Stimulated activated memory B cell treated with anti-CD40 and anti-IgM and Interleukin-4, amounts not matched to agents 10 μg/mL and 1 μg/mL and 100 μg/mL, for 72 hours (primary cell): ENCODE data around the gene HSPH1.
"Not testable (repeated sequence)": the region's sequence is repeated elsewhere in the genome, so short reads cannot be mapped to it uniquely, and the experiment has no call there.

Experiments used
- ATAC-seq: fragments of 150-1000 bp; cut with Tn5 transposase; 2 replicates; pipeline ENCODE4 v1.10.0; 2021
- H3K27ac Mint-ChIP-seq: one replicate; pipeline ENCODE4 v1.8.0; 2022; ENCODE audit warnings: mild to moderate bottlenecking, mixed read lengths
- H3K27me3 Mint-ChIP-seq: one replicate; pipeline ENCODE4 v1.8.0; 2022; ENCODE audit warnings: mixed read lengths
- H3K36me3 Mint-ChIP-seq: one replicate; pipeline ENCODE4 v1.8.0; 2022; ENCODE audit warnings: mixed read lengths
- H3K4me1 Mint-ChIP-seq: one replicate; pipeline ENCODE4 v1.8.0; 2022; ENCODE audit warnings: mixed read lengths
- H3K4me3 Mint-ChIP-seq: one replicate; pipeline ENCODE4 v1.8.0; 2022; ENCODE audit warnings: mild to moderate bottlenecking, moderate library complexity, mixed read lengths
- H3K9me3 Mint-ChIP-seq: one replicate; pipeline ENCODE4 v1.8.0; 2022; ENCODE audit warnings: mixed read lengths

Gene HSPH1

DNA sequence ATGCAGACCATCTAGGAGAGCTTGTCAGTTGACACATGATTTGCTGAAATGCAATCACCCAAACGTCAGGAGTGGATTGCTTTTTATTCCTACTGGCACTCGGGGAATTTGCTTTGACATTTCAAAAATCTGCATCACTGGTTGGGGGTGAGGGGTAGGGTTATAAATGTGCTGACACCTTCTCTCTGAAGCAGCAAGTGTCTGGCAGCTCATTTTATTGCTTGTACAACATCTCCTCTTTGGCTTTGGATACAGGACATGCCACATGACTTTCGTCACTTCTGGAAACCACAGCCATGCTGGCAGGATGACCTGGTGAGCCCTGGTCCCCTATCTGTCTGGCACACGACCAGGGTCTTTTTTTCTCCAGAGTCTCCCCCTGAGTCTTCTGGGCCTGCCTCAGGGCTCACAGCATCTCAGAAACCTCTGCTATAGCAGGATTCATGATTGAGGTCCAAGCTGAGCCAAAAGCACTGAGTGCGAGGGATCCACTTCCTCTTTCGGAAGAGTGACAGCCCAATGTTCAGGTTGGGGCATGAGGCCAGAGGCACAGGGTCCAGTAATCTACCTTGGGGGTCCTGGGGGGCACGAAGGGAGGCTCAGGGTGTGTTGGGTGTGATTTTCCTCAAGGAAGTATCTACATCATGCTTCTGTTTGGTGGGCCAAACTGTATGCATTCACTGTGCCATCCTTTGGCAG lies 60.1 kb downstream of the HSPH1 start:
- H3K4me3 Mint-ChIP-seq, result no peak overlapping the region
- H3K27ac Mint-ChIP-seq, result no peak overlapping the region
- H3K27me3 Mint-ChIP-seq, result peaks cover 58% of the 10 kb centered on the region
- H3K9me3 Mint-ChIP-seq, result no peaks in the 10 kb centered on the region
- no peaks in the 10 kb centered on the region for H3K4me1 Mint-ChIP-seq
- no peak for ATAC-seq
- no peaks in the 10 kb centered on the region for H3K36me3 Mint-ChIP-seq

DNA sequence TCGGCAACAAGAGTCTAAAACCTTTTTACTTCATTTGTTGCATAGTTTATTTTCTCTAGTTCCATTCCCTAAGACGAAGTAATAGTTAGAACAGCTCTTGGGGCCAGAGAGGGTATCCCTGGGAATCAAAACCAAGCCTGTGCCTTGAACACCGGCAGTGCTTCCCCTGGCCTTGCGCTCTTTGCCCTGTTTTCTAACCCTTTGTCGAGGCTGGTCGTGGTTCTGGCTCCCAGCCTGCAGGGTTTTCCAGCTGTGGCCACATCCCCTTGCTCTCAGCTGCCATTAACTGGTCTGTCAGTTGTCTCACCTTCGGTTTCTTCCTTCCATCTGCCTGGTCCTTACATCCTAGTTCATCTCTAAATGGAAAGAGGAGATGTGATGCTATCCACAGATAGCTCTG lies 61.0 kb downstream of the HSPH1 start:
- Mint-ChIP-seq H3K4me1 (no peaks in the 10 kb centered on the region), H3K27me3 (peaks cover 59% of the 10 kb centered on the region), H3K36me3 (no peaks in the 10 kb centered on the region), H3K27ac (no peak overlapping the region), H3K4me3 (no peak overlapping the region), H3K9me3 (no peaks in the 10 kb centered on the region)
- no peak for ATAC-seq

DNA sequence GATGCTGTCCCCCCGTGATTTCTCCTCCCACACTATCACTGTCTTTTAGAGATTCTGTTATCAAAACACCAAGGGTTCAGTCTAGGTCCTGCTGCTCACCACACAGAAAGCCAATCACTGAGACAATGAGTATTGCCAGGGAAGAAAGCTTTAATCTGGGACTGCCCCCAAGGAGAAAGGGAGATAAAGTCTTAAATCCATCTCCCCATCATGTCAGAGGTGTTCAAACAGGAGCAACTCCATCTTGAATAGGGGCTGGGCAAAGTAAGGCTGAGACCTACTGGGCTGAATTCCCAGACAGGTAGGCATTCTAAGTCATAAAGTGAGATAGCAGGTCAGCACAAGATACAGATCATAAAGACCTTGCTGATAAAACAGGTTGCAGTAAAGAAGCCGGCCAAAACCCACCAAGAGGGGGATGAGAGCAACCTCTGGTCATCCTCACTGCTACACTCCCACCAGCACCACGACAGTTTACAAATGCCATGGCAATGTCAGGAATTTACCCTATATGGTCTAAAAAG lies 63.7 kb downstream of the HSPH1 start:
- not testable (repeated sequence) for H3K4me3 Mint-ChIP-seq, H3K4me1 Mint-ChIP-seq, ATAC-seq, H3K27ac Mint-ChIP-seq, H3K36me3 Mint-ChIP-seq, H3K9me3 Mint-ChIP-seq
- H3K27me3 Mint-ChIP-seq, result peaks cover 77% of the 10 kb centered on the region

DNA sequence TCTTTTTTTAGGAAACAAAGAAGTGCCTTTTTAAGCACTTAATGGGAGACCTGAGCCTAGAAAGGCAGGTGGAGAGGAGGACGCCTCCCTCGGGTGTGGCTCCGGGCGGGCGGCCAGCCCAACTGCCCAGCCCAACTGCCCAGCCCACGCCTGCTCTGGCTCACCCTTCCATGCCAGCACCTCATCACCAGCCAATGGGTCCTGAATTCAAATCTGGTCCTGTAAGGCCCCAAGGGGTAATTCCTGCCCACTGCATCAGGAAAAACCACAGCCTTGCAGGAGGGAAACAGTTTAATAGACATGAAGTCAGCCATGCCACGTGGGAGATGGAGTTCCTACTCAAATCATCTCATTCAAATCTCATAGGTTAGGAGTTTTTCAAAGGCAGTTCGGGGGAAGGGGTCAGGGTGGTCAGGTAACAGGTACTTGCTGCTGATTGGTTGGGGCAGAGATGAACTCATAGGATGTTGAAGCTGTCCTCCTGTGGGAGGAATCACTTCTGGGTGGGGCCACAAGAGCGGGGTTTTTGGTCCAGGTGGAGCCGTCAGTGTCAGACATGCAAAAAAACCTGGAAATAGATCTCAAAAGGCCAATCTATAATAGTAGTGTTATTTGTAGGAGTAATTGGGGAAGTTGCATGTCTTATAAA lies 64.9 kb downstream of the HSPH1 start:
- H3K4me1 Mint-ChIP-seq, result no peaks in the 10 kb centered on the region
- no peak overlapping the region for H3K27ac Mint-ChIP-seq
- no peaks in the 10 kb centered on the region for H3K9me3 Mint-ChIP-seq
- H3K4me3 Mint-ChIP-seq, result no peak overlapping the region
- no peak for ATAC-seq
- peaks cover 76% of the 10 kb centered on the region for H3K27me3 Mint-ChIP-seq
- no peaks in the 10 kb centered on the region for H3K36me3 Mint-ChIP-seq

DNA sequence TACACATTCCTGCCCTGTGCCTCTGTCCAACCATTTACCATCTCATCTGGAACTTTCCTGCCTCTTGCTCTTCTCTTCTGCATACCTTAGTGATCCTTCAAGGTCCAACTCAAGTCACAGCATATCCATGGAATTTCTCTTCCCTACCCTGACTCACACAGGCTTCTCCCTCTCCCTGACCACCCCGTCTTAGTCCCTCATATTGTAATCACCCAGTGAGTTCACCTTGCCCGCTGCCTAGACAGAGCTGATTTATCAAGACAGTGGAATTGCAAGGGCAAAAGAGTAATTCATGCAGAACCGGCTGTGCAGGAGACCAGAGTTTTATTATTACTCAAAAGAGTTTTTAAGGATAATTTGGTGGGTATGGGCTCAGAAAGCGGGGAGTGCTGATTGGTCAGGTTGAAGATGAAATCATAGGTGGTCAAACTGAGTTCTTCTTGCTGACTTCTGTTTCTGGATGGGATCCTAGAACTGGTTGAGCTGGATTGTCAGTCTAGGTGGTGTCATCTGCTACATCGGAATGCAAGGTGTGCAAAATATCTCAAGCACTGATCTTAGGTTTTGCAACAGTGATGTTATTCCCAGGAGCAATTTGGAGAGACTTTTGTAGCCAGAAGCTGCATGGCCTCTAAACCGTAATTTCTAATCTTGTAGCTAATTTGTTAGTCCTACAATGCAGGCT lies 67.2 kb downstream of the HSPH1 start:
- Mint-ChIP-seq H3K27ac (no peak overlapping the region), H3K4me3 (no peak overlapping the region), H3K36me3 (no peaks in the 10 kb centered on the region), H3K4me1 (no peaks in the 10 kb centered on the region), H3K9me3 (no peaks in the 10 kb centered on the region), H3K27me3 (peaks cover 70% of the 10 kb centered on the region)
- ATAC-seq, result no peak

DNA sequence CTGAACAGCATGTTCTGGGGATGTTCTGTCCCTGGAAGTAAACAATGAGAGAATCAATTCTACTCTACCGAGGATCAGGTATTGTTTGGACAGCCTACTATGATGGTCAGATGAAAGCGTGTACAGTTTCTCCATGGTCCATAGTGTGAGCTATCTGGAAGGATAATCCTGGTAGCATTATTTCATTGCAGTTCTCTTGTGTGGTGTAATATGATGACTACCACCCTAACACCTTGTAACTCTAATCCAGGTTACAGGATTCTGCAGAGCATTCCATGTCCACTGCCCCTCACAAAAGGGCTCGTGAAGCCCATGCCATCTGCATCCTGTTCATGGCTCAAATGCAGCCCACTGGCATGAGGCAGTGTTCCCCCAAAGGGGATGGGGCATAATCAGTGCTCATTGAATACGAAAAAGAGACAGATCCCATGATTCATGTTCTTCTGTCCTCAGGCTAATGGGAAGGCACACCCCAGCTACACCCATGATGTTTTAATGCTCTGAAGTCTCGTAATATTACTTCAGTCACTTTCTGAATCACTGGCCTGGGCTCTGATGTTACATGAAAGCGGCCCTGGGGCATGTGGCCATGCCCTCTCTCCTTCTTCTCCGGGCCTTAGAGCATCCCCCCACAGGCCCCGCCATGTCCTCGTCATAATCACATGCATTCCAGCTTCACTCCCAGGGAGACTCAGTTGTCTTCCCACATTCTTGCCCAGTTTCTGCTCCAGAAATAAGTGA lies 68.4 kb downstream of the HSPH1 start:
- Mint-ChIP-seq H3K27me3 (peaks cover 58% of the 10 kb centered on the region), H3K4me3 (no peak overlapping the region), H3K27ac (no peak overlapping the region), H3K4me1 (no peaks in the 10 kb centered on the region), H3K9me3 (no peaks in the 10 kb centered on the region), H3K36me3 (no peaks in the 10 kb centered on the region)
- no peak for ATAC-seq

DNA sequence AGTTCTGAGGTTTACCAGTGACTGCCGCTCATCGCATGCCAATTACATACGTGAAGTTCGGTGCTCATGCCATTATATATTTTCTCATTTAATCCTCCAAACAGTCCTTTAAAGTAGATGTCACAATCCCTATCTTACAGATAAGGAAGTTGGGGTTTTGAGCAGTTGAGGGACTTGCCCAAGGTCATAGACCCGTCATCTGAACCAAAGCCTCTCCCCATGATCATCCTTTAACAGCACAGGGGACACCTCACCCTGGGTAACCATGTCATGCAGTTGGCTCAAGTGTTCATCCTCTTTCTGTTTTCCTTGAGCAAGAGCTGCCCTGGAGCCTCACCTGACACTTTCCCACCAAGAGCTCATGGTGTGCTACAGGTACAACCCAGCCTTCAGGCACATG lies 69.1 kb downstream of the HSPH1 start:
- no peak overlapping the region for H3K4me3 Mint-ChIP-seq
- no peak for ATAC-seq
- no peak overlapping the region for H3K27ac Mint-ChIP-seq
- peaks cover 51% of the 10 kb centered on the region for H3K27me3 Mint-ChIP-seq
- no peaks in the 10 kb centered on the region for H3K4me1 Mint-ChIP-seq
- H3K9me3 Mint-ChIP-seq, result no peaks in the 10 kb centered on the region
- H3K36me3 Mint-ChIP-seq, result no peaks in the 10 kb centered on the region

DNA sequence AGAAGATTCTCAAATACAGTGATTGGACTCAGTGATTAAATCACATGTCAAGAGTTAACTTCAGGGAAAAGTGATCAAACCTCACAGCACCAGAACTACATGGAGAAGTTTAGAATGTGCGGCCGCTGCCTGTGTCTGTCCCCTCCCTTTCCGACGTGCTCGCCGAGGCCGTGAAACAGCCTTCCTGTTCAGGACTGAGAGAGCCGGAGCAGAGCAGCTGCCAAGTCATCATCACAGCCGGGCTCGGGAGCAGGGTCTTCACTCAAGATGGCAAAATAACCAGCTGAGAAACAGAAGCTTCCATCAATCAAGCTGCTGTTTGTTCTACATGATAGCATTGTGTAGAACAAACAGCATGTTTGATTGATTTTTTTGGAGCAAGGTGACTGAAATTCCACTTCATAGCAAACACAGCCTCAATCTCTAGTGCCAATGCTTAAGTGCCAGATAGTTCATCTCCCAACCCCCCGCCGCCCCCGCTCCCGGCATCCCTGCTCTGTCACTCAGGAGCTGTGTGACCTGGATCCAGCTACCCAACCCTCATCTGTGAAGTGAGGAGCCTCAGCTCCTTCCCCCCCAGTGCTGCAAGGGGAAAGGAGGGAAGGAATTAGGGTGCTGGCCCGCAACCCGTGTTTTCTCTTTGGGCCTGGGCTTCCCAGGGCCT lies 70.6 kb downstream of the HSPH1 start:
- peaks cover 40% of the 10 kb centered on the region for H3K27me3 Mint-ChIP-seq
- H3K4me3 Mint-ChIP-seq, result no peak overlapping the region
- ATAC-seq, result no peak
- no peaks in the 10 kb centered on the region for H3K36me3 Mint-ChIP-seq
- H3K9me3 Mint-ChIP-seq, result no peaks in the 10 kb centered on the region
- H3K4me1 Mint-ChIP-seq, result no peaks in the 10 kb centered on the region
- no peak overlapping the region for H3K27ac Mint-ChIP-seq

DNA sequence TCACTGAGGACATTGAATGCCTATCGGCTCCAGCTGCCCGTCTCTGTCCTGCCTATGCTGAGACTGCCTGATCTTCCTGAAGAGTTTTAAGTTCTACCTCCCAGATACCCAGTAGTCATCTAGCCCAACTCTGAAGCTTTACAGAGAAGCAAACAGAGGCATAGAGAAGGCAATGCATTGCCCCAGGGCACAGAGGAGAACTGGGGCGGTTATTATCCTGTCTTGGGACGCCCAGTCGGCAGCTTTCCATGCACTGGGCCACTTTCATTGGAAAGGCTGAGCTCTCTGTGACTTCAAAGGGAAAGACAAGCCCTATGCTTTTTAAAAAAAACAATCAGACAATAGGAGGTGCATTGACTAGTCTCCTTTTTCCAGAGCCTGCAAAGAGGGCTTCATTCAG lies 71.6 kb downstream of the HSPH1 start:
- H3K9me3 Mint-ChIP-seq, result no peaks in the 10 kb centered on the region
- peaks cover 36% of the 10 kb centered on the region for H3K27me3 Mint-ChIP-seq
- H3K27ac Mint-ChIP-seq, result no peak overlapping the region
- no peaks in the 10 kb centered on the region for H3K4me1 Mint-ChIP-seq
- no peaks in the 10 kb centered on the region for H3K36me3 Mint-ChIP-seq
- no peak for ATAC-seq
- no peak overlapping the region for H3K4me3 Mint-ChIP-seq

DNA sequence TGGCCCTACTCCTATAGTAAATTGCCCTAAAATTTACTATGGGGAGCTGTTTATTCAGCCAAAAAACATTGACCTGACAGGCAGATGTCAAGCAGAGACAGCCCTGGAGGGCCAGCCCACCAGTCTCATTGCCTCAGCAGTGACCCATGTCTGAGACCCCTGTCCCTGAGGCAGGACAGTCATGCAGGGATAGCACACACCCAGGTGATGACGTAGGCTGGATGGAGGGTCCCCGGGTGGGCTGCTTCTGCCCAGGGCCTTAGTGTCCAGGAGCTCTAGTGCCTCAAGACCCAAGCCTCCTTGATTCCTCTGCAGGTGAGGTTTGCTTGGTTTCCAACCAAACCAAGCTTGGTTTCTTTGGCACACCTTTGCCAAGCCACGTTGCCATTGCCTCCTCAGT lies 72.1 kb downstream of the HSPH1 start:
- H3K27me3 Mint-ChIP-seq, result peaks cover 32% of the 10 kb centered on the region
- H3K27ac Mint-ChIP-seq, result no peak overlapping the region
- H3K9me3 Mint-ChIP-seq, result no peaks in the 10 kb centered on the region
- no peak overlapping the region for H3K4me3 Mint-ChIP-seq
- ATAC-seq, result no peak
- H3K36me3 Mint-ChIP-seq, result no peaks in the 10 kb centered on the region
- no peaks in the 10 kb centered on the region for H3K4me1 Mint-ChIP-seq

DNA sequence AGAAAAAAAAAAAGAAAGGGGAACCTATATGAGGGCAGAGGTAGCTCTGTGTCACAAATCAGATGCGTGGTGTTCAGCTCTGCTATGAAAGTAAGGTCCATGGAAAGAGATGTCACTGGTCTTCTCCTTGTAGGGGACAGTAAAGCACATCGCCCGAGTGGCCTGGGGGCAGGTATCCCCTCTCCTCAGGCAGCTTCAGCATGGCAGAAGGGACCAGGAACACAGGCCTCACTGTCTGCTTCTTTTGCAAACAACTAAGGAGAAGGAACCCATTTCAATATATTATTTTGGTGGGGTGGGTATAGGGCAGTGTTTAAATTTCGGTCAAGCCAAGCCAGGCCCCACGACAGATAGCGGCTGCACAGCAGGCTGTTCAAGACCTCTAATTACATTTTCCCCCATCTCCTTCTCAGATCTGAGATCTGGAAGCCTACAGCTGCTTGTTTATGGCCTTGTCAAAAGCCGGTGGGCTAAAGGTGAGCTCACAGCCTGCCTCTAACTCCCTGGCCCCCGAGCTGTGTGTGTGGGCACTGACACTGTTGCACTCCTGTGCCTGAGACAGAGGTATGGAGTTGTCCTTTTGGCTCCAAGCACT lies 72.8 kb downstream of the HSPH1 start:
- no peak overlapping the region for H3K4me3 Mint-ChIP-seq
- no peaks in the 10 kb centered on the region for H3K36me3 Mint-ChIP-seq
- no peaks in the 10 kb centered on the region for H3K9me3 Mint-ChIP-seq
- peaks cover 30% of the 10 kb centered on the region for H3K27me3 Mint-ChIP-seq
- no peaks in the 10 kb centered on the region for H3K4me1 Mint-ChIP-seq
- ATAC-seq, result no peak
- H3K27ac Mint-ChIP-seq, result no peak overlapping the region
